H9 (cell line): ENCODE results near the gene SLC12A8. TPM values are rescaled to one million over a fixed set of nuclear protein-coding genes. Genes with fewer than 3 reads are reported as not detected.

Experiments
- DNase-seq: peaks from one replicate; pipeline ENCODE4 v3.0.0-alpha.2; 2017
- H2AFZ ChIP-seq: one replicate; pipeline ENCODE4 v1.6.1; 2013; ENCODE audit warnings: mild to moderate bottlenecking, low read length, control low read depth, moderate library complexity
- H2AK5ac ChIP-seq: 2 replicates; pipeline ENCODE4 v1.6.1; 2013; ENCODE audit warnings: low read length, control low read depth, mixed read lengths; ENCODE audit not compliant: insufficient read length
- H2BK120ac ChIP-seq: one replicate; pipeline ENCODE4 v1.6.1; 2013; ENCODE audit warnings: low read depth, mild to moderate bottlenecking, low read length, control low read depth, inconsistent platforms; ENCODE audit not compliant: poor library complexity, severe bottlenecking
- H2BK12ac ChIP-seq: 2 replicates; pipeline ENCODE4 v1.6.1; 2013; ENCODE audit warnings: low read length, control low read depth, mixed read lengths, low read depth; ENCODE audit not compliant: insufficient read length
- H2BK15ac ChIP-seq: 2 replicates; pipeline ENCODE4 v1.6.1; 2013; ENCODE audit warnings: low read depth, low read length, control low read depth
- H2BK20ac ChIP-seq: one replicate; pipeline ENCODE4 v1.6.1; 2013; ENCODE audit warnings: low read depth, mild to moderate bottlenecking, low read length, control low read depth, inconsistent platforms; ENCODE audit not compliant: poor library complexity, severe bottlenecking
- H2BK5ac ChIP-seq: 2 replicates; pipeline ENCODE4 v1.6.1; 2013; ENCODE audit warnings: low read length, control low read depth, mixed read lengths; ENCODE audit not compliant: insufficient read length
- H3K14ac ChIP-seq: 2 replicates; pipeline ENCODE4 v1.6.1; 2013; ENCODE audit warnings: low read length, control low read depth; ENCODE audit not compliant: insufficient read depth
- H3K18ac ChIP-seq: 2 replicates; pipeline ENCODE4 v1.6.1; 2013; ENCODE audit warnings: low read depth, mild to moderate bottlenecking, mixed read lengths, low read length, control low read depth; ENCODE audit not compliant: insufficient read length
- H3K23ac ChIP-seq: 2 replicates; pipeline ENCODE4 v1.6.1; 2013; ENCODE audit warnings: low read length, control low read depth, mixed read lengths, low read depth; ENCODE audit not compliant: insufficient read length
- H3K23me2 ChIP-seq: 2 replicates; pipeline ENCODE4 v1.6.1; 2013; ENCODE audit warnings: low read depth, mild to moderate bottlenecking, mixed read lengths, low read length, control low read depth; ENCODE audit not compliant: insufficient read length, poor library complexity, severe bottlenecking
- H3K27ac ChIP-seq: 2 replicates; pipeline ENCODE4 v1.5.1; 2013; ENCODE audit warnings: low read length, control low read depth, mixed read lengths, low read depth; ENCODE audit not compliant: insufficient read length
- H3K27me3 ChIP-seq: 2 replicates; pipeline ENCODE4 v1.6.1; 2013; ENCODE audit warnings: low read length, control low read depth, inconsistent platforms; ENCODE audit not compliant: insufficient read depth
- H3K4ac ChIP-seq: 2 replicates; pipeline ENCODE4 v1.6.1; 2013; ENCODE audit warnings: low read depth, mild to moderate bottlenecking, control low read depth, inconsistent platforms, low read length, moderate library complexity
- H3K4me1 ChIP-seq: 2 replicates; pipeline ENCODE4 v1.6.1; 2013; ENCODE audit warnings: low read length, control low read depth, inconsistent platforms; ENCODE audit not compliant: insufficient read depth
- H3K4me2 ChIP-seq: 2 replicates; pipeline ENCODE4 v1.6.1; 2013; ENCODE audit warnings: low read length, control low read depth, mixed read lengths; ENCODE audit not compliant: insufficient read length, insufficient read depth
- H3K56ac ChIP-seq: 2 replicates; pipeline ENCODE4 v1.6.1; 2013; ENCODE audit warnings: low read depth, mild to moderate bottlenecking, mixed read lengths, low read length, control low read depth; ENCODE audit not compliant: insufficient read length
- H3K79me1 ChIP-seq: 2 replicates; pipeline ENCODE4 v1.6.1; 2013; ENCODE audit warnings: low read depth, mild to moderate bottlenecking, moderate library complexity, low read length, control low read depth, inconsistent platforms; ENCODE audit not compliant: insufficient read depth, poor library complexity, severe bottlenecking
- H3K79me2 ChIP-seq: 2 replicates; pipeline ENCODE4 v1.6.1; 2013; ENCODE audit warnings: low read length, control low read depth, inconsistent platforms; ENCODE audit not compliant: insufficient read depth
- H3K9ac ChIP-seq: 2 replicates; pipeline ENCODE4 v1.6.1; 2013; ENCODE audit warnings: low read length, control low read depth, mixed read lengths; ENCODE audit not compliant: insufficient read length; ENCODE audit errors: extremely low read depth
- H3K9me3 ChIP-seq: one replicate; pipeline ENCODE4 v1.6.1; 2013; ENCODE audit warnings: low read depth, low read length, inconsistent platforms; ENCODE audit not compliant: control insufficient read depth
- H3T11ph ChIP-seq: one replicate; pipeline ENCODE4 v1.6.1; 2013; ENCODE audit warnings: mild to moderate bottlenecking, low read length, control low read depth, inconsistent platforms
- H4K20me1 ChIP-seq: one replicate; pipeline ENCODE4 v1.6.1; 2013; ENCODE audit not compliant: control insufficient read depth, insufficient read length, insufficient read depth
- H4K5ac ChIP-seq: 2 replicates; pipeline ENCODE4 v1.6.1; 2013; ENCODE audit warnings: low read depth, mild to moderate bottlenecking, mixed read lengths, low read length, control low read depth; ENCODE audit not compliant: insufficient read length
- H4K8ac ChIP-seq: replicated peaks from 2 replicates; pipeline ENCODE4 v1.6.1; 2013; ENCODE audit warnings: low read length, control low read depth, mixed read lengths, low read depth; ENCODE audit not compliant: insufficient read length
- H4K91ac ChIP-seq: 2 replicates; pipeline ENCODE4 v1.6.1; 2013; ENCODE audit warnings: low read depth, mild to moderate bottlenecking, moderate library complexity, mixed read lengths, low read length, control low read depth; ENCODE audit not compliant: insufficient read length
- H3K27ac Mint-ChIP-seq, 3 experiments: 2 replicates in 2 of 3; 3 replicates in 1 of 3; pipeline ENCODE4 v1.8.0; 2020 to 2021; ENCODE audit warnings: mixed read lengths in 3 of 3, mild to moderate bottlenecking in 1 of 3, moderate library complexity in 1 of 3
- H3K27me3 Mint-ChIP-seq: 2 replicates; pipeline ENCODE4 v1.8.0; 2021; ENCODE audit warnings: low read depth, mild to moderate bottlenecking, moderate library complexity, mixed read lengths
- H3K36me3 Mint-ChIP-seq, 3 experiments: 2 replicates in 2 of 3; 3 replicates in 1 of 3; pipeline ENCODE4 v1.8.0; 2020 to 2021; ENCODE audit warnings: low read depth in 3 of 3, mixed read lengths in 3 of 3; ENCODE audit not compliant: insufficient read depth in 1 of 3
- H3K4me1 Mint-ChIP-seq, 2 experiments: 2 replicates each; pipeline ENCODE4 v1.8.0; 2020; ENCODE audit warnings: mixed read lengths in 2 of 2
- H3K4me3 Mint-ChIP-seq, 2 experiments: 2 replicates in 1 of 2; 3 replicates in 1 of 2; pipeline ENCODE4 v1.8.0; 2020 to 2021; ENCODE audit warnings: mild to moderate bottlenecking in 2 of 2, mixed read lengths in 2 of 2, moderate library complexity in 1 of 2
- H3K9me3 Mint-ChIP-seq, 2 experiments: 2 replicates in 1 of 2; 3 replicates in 1 of 2; pipeline ENCODE4 v1.8.0; 2020; ENCODE audit warnings: mild to moderate bottlenecking in 2 of 2, mixed read lengths in 2 of 2, moderate library complexity in 1 of 2
- CTCF ChIP-seq: fragments of 200-600 bp; sonication (generic); conservative IDR thresholded peaks from 3 replicates; pipeline ENCODE4 v1.8.0; 2021; ENCODE audit warnings: antibody characterized with exemption, mild to moderate bottlenecking
- WGBS: extraction: QIAGEN DNeasy Blood & Tissue Kit; methylation state at CpG from one replicate; pipeline ENCODE4 v1.1.7; 2013; ENCODE audit warnings: missing lambda C conversion rate, low lambda C conversion rate, mixed read lengths; ENCODE audit not compliant: insufficient read length; ENCODE audit errors: extremely low coverage; 5-methylcytosine and 5-hydroxymethylcytosine counted together
- total RNA-seq: library from RNA; stranded (reverse); gene quantifications from 2 replicates; pipeline ENCODE4 v1.2.1, GENCODE V29; 2021

The SLC12A8 gene
- total RNA-seq, 1 experiment from 2014 or later, result 8.2 TPM

GRCh38 chr3:125033135-125033534 lies 179.4 kb downstream of the SLC12A8 start:
- Mint-ChIP-seq H3K4me1 (peaks cover 7 to 14% of the 10 kb centered on the region in 2 experiments; a peak in 3 of 4 replicates), H3K4me3 (no peak overlapping the region), H3K27ac (no peak overlapping the region), H3K9me3 (peaks cover 9 to 16% of the 10 kb centered on the region in 2 experiments), H3K36me3 (peaks cover 15 to 22% (median 16%) of the 10 kb centered on the region in 3 experiments), H3K27me3 (no peaks in the 10 kb centered on the region)
- no peak for TF ChIP-seq CTCF
- H3K9ac ChIP-seq, result no peak overlapping the region
- H2BK15ac ChIP-seq, result no peak overlapping the region
- H3K4me2 ChIP-seq, result no peak overlapping the region
- H2BK12ac ChIP-seq, result no peak overlapping the region
- no peaks in the 10 kb centered on the region for H3K79me1 ChIP-seq
- no peak overlapping the region for H2AFZ ChIP-seq
- no peaks in the 10 kb centered on the region for H3K4me1 ChIP-seq
- no peak overlapping the region for H3K56ac ChIP-seq
- no peak overlapping the region for H2BK5ac ChIP-seq
- H2BK120ac ChIP-seq, result no peak overlapping the region
- WGBS, result no CpG with 5 or more reads among the region's 5 CpGs
- H3K79me2 ChIP-seq, result no peaks in the 10 kb centered on the region
- H2AK5ac ChIP-seq, result no peak overlapping the region
- no peak overlapping the region for H4K5ac ChIP-seq
- no peak for DNase-seq
- no peaks in the 10 kb centered on the region for H3K9me3 ChIP-seq
- no peak overlapping the region for H3T11ph ChIP-seq
- H3K4ac ChIP-seq, result no peak overlapping the region
- H3K14ac ChIP-seq, result no peak overlapping the region
- no peak overlapping the region for H4K91ac ChIP-seq
- H3K27me3 ChIP-seq, result no peaks in the 10 kb centered on the region
- H4K8ac ChIP-seq, result no peak overlapping the region
- no peak overlapping the region for H3K27ac ChIP-seq
- H2BK20ac ChIP-seq, result no peak overlapping the region
- no peak overlapping the region for H3K18ac ChIP-seq
- no peaks in the 10 kb centered on the region for H3K23me2 ChIP-seq
- no peak overlapping the region for H3K23ac ChIP-seq
- H4K20me1 ChIP-seq, result no peaks in the 10 kb centered on the region
